Lung (tissue), 12 donors: ENCODE results near the gene RAB7B. TPM values are rescaled to one million over a fixed set of nuclear protein-coding genes. Genes with fewer than 3 reads are reported as not detected.

Experiments used
- ATAC-seq: fragments of 200-7000 bp; cut with Tn5 transposase; one replicate; pipeline ENCODE4 v1.9.1; 2020; ENCODE audit warnings: moderate number of reproducible peaks; ENCODE audit not compliant: insufficient read depth, low FRiP score
- DNase-seq, 3 donors: peaks; one replicate each; pipeline ENCODE4 v3.0.0-alpha.2; 2013 to 2017
- H3K27ac ChIP-seq, 2 donors: one replicate each; pipeline ENCODE4 v1.5.1; 2013; ENCODE audit warnings: mild to moderate bottlenecking in 2 of 2, moderate library complexity in 2 of 2, control low read depth in 1 of 2, inconsistent platforms in 1 of 2, low read depth in 1 of 2, low read length in 1 of 2
- H3K27me3 ChIP-seq, 3 donors: one replicate each; pipeline ENCODE4 v1.5.1; 2013; ENCODE audit warnings: low read length in 2 of 3; ENCODE audit not compliant: control insufficient read depth in 3 of 3, insufficient read depth in 3 of 3
- H3K36me3 ChIP-seq, 4 donors: one replicate each; pipeline ENCODE4 v1.5.1; 2013; ENCODE audit warnings: low read length in 4 of 4, mild to moderate bottlenecking in 1 of 4, moderate library complexity in 1 of 4; ENCODE audit not compliant: control insufficient read depth in 4 of 4, insufficient read depth in 4 of 4
- H3K4me1 ChIP-seq, 5 donors: one replicate each; pipeline ENCODE4 v1.5.1; 2013; ENCODE audit warnings: low read length in 5 of 5, mild to moderate bottlenecking in 2 of 5, moderate library complexity in 1 of 5; ENCODE audit not compliant: control insufficient read depth in 5 of 5, insufficient read depth in 5 of 5
- H3K4me3 ChIP-seq: one replicate; pipeline ENCODE4 v1.5.1; 2013; ENCODE audit warnings: mild to moderate bottlenecking, control low read depth, moderate library complexity
- H3K9ac ChIP-seq, 2 donors: one replicate each; pipeline ENCODE4 v1.5.1; 2013; ENCODE audit warnings: low read length in 2 of 2, control low read depth in 1 of 2; ENCODE audit not compliant: insufficient read depth in 1 of 2
- H3K9me3 ChIP-seq, 4 donors: one replicate each; pipeline ENCODE4 v1.5.1; 2013; ENCODE audit warnings: low read length in 3 of 4, mild to moderate bottlenecking in 1 of 4, moderate library complexity in 1 of 4; ENCODE audit not compliant: control insufficient read depth in 4 of 4, insufficient read depth in 3 of 4
- CTCF ChIP-seq: IDR thresholded peaks from 2 replicates; pipeline ENCODE4 v1.5.1; 2012; ENCODE audit warnings: mild to moderate bottlenecking; ENCODE audit errors: control extremely low read depth, extremely low read depth
- WGBS, 2 donors: extraction: QIAGEN DNeasy Blood & Tissue Kit; methylation state at CpG; one replicate each; pipeline ENCODE4 v1.1.7; 2013; 5-methylcytosine and 5-hydroxymethylcytosine counted together
- polyA plus RNA-seq, 2 donors: library from polyadenylated mRNA; stranded (reverse); fragments of 200-250 nt; gene quantifications; one replicate each; pipeline ENCODE4 v1.2.1, GENCODE V29; 2013
- total RNA-seq, 2 donors: library from RNA; depleted of rRNA in 1 of 2; stranded (reverse); fragments of >200 nt in 1 of 2; gene quantifications; one replicate each; pipeline ENCODE4 v1.2.1, GENCODE V29; 2014 to 2021
- donor health status: control.
- donor health status: control.
- donor health status: Bipolar disorder and iron deficiency.
- donor health status: healthy.
- donor health status: DM: yes; HTN: yes; CAD: no.

RAB7B gene
- total and polyA plus RNA-seq, 4 donors, result 3.4 to 16.2 (median 4.4) TPM

GRCh38 chr1:205955499-205955898 is 47.7 kb downstream of the RAB7B start:
- H3K4me3 ChIP-seq, result no peak overlapping the region
- H3K27me3 ChIP-seq, result no peaks in the 10 kb centered on the region
- H3K36me3 ChIP-seq, result no peaks in the 10 kb centered on the region
- DNase-seq (no peak), ATAC-seq (no peak)
- H3K27ac ChIP-seq, result no peak overlapping the region
- H3K9ac ChIP-seq, result no peak overlapping the region
- H3K4me1 ChIP-seq, result peaks cover 0 to 5% (median 3%) of the 10 kb centered on the region in 5 donors
- H3K9me3 ChIP-seq, result no peaks in the 10 kb centered on the region
- TF ChIP-seq CTCF, result no peak
- WGBS, 2 donors, result 84 to 86% methylated on average over 1 of the region's 1 CpG

DNA sequence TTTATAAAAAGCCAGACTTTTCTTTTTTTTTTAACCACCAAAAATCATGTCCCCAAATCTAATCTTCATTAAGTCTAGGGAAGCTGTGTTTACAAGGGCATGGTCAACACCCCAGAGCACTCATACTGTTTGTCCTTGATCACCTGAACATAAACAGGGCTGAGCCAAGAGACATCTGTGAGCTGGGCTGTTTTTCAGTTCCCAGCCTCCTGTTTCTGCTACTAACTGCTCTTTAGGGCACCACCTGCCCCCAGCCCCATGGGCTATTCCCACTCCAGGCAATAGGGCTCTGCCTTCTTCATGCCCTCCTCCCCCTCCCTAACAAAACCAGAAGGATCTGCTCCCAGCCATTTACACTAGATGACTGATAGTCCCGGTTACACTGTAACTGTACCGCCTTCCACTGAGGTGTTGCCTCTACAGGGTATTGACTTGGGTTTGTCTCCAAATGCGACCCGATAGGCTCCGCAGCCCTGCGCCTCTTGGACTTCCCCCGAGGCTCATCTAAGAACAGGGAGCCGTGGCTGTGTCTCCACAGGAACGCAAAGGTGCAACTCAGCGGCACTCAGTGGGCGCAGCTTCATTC is 48.3 kb downstream of the RAB7B start:
- WGBS, 2 donors, result 77 to 89% methylated on average over 11 of the region's 11 CpGs
- H3K36me3 ChIP-seq, result no peaks in the 10 kb centered on the region
- no peak for DNase-seq
- no peak for TF ChIP-seq CTCF
- H3K4me3 ChIP-seq, result no peak overlapping the region
- H3K9ac ChIP-seq, result no peak overlapping the region
- H3K27me3 ChIP-seq, result no peaks in the 10 kb centered on the region
- no peak for ATAC-seq
- peaks cover 0 to 9% (median 8%) of the 10 kb centered on the region in 5 donors for H3K4me1 ChIP-seq
- no peaks in the 10 kb centered on the region for H3K9me3 ChIP-seq
- no peak overlapping the region for H3K27ac ChIP-seq

DNA sequence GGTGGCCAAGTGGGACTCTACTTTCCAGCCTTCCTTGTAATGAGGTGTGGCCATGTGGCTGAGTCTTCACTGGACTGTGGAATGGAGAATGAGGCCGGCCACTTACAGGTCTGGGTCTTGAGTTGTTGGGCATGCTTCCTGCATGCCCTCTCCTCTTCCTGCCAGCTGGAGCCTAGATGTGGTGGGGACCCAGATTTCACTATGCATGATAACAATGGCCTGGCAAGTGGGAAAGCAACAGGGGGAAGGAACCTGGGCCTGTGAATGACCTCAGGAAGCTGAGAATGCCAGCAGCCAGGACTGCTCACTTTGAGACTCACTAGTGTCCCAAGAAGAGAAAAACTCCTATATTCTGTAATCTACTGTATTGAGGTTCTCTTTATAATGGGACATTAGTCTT is 51.4 kb downstream of the RAB7B start:
- no peak for DNase-seq
- no peak for TF ChIP-seq CTCF
- H3K4me3 ChIP-seq, result no peak overlapping the region
- H3K27ac ChIP-seq, result no peak overlapping the region
- no peak overlapping the region for H3K9ac ChIP-seq
- ATAC-seq, result no peak
- H3K9me3 ChIP-seq, result no peaks in the 10 kb centered on the region
- peaks cover 0 to 14% (median 5%) of the 10 kb centered on the region in 5 donors for H3K4me1 ChIP-seq
- H3K27me3 ChIP-seq, result no peaks in the 10 kb centered on the region
- no peaks in the 10 kb centered on the region for H3K36me3 ChIP-seq
- WGBS, 2 donors, result 67 to 85% methylated on average over 1 of the region's 1 CpG
